WTC11 (cell line): ENCODE results near the gene CZIB. TPM values are rescaled to one million over a fixed set of nuclear protein-coding genes. Genes with fewer than 3 reads are reported as not detected.
A peak's percentile ranks its signal among the peaks of the same experiment; 100 is the strongest.

ENCODE experiments used
- ATAC-seq: fragments of 200-7000 bp; cut with Tn5 transposase; 2 replicates; pipeline ENCODE4 v1.10.0; 2021; ENCODE audit warnings: mild to moderate bottlenecking, moderate library complexity
- CTCF ChIA-PET: fragments of 300-600 bp; sonication (Branson Sonifier 250); formaldehyde crosslinking; loops from one replicate; lab custom pipeline; 2021; ENCODE audit warnings: antibody characterized with exemption; lab: Charles Lee
- POLR2A ChIA-PET: fragments of 350-600 bp; sonication (Branson Sonifier 250); formaldehyde crosslinking; loops from one replicate; lab custom pipeline; 2021; ENCODE audit warnings: antibody characterized with exemption; lab: Charles Lee
- DNase-seq: peaks from one replicate; pipeline ENCODE4 v3.0.0; 2021; ENCODE audit warnings: low spot score
- H3K27ac Mint-ChIP-seq: 2 replicates; pipeline ENCODE4 v1.8.0; 2021; ENCODE audit warnings: mixed read lengths
- H3K27me3 Mint-ChIP-seq: 2 replicates; pipeline ENCODE4 v1.8.0; 2021; ENCODE audit warnings: low read depth, mild to moderate bottlenecking, moderate library complexity, mixed read lengths
- H3K36me3 Mint-ChIP-seq: 2 replicates; pipeline ENCODE4 v1.8.0; 2021; ENCODE audit warnings: mixed read lengths
- H3K4me1 Mint-ChIP-seq: 2 replicates; pipeline ENCODE4 v1.8.0; 2022; ENCODE audit warnings: mixed read lengths
- H3K4me3 Mint-ChIP-seq: 2 replicates; pipeline ENCODE4 v1.8.0; 2021; ENCODE audit warnings: mild to moderate bottlenecking, moderate library complexity, mixed read lengths
- H3K9me3 Mint-ChIP-seq: 2 replicates; pipeline ENCODE4 v1.8.0; 2021; ENCODE audit warnings: mixed read lengths
- CREM ChIP-seq: sonication (generic); formaldehyde crosslinking; IDR thresholded peaks from 2 replicates; pipeline ENCODE4 v1.8.1; 2022; ENCODE audit warnings: mild to moderate bottlenecking, missing genetic modification reagents, moderate library complexity
- ESRRA ChIP-seq: sonication (generic); formaldehyde crosslinking; IDR thresholded peaks from 2 replicates; pipeline ENCODE4 v1.8.1; 2022; ENCODE audit warnings: mild to moderate bottlenecking, missing genetic modification reagents, borderline replicate concordance
- FOXP1 ChIP-seq: sonication (generic); formaldehyde crosslinking; IDR thresholded peaks from 2 replicates; pipeline ENCODE4 v1.8.0; 2022; ENCODE audit warnings: missing genetic modification reagents, mild to moderate bottlenecking, moderate library complexity, borderline replicate concordance
- GABPB1 ChIP-seq: sonication (generic); formaldehyde crosslinking; IDR thresholded peaks from 2 replicates; pipeline ENCODE4 v1.8.1; 2023; ENCODE audit warnings: mild to moderate bottlenecking, missing genetic modification reagents
- IRF2 ChIP-seq: sonication (generic); formaldehyde crosslinking; IDR thresholded peaks from 2 replicates; pipeline ENCODE4 v1.8.0; 2022; ENCODE audit warnings: low read depth, missing genetic modification reagents, borderline replicate concordance
- JUN ChIP-seq: sonication (generic); formaldehyde crosslinking; IDR thresholded peaks from 2 replicates; pipeline ENCODE4 v1.8.0; 2023; ENCODE audit warnings: mild to moderate bottlenecking, missing genetic modification reagents
- NR1H2 ChIP-seq: sonication (generic); formaldehyde crosslinking; IDR thresholded peaks from 2 replicates; pipeline ENCODE4 v1.9.0; 2021; ENCODE audit warnings: mild to moderate bottlenecking, moderate library complexity, missing genetic modification reagents
- OVOL2 ChIP-seq: fragments of 250-450 bp; sonication (Bioruptor Pico); IDR thresholded peaks from 2 replicates; pipeline ENCODE4 v1.9.0; 2021; ENCODE audit warnings: mild to moderate bottlenecking, borderline replicate concordance
- PRRX2 ChIP-seq: fragments of 250-450 bp; sonication (Bioruptor Pico); IDR thresholded peaks from 2 replicates; pipeline ENCODE4 v1.8.0; 2021; ENCODE audit warnings: mild to moderate bottlenecking
- ZNF138 ChIP-seq: sonication (generic); formaldehyde crosslinking; conservative IDR thresholded peaks from 2 replicates; pipeline ENCODE4 v1.8.1; 2022; ENCODE audit warnings: mild to moderate bottlenecking, moderate library complexity, missing genetic modification reagents
- ZNF396 ChIP-seq: fragments of 250-450 bp; sonication (Bioruptor Pico); IDR thresholded peaks from 2 replicates; pipeline ENCODE4 v1.8.0; 2021; ENCODE audit warnings: mild to moderate bottlenecking, moderate library complexity, borderline replicate concordance
- total RNA-seq: library from RNA; stranded (reverse); gene quantifications from 3 replicates; pipeline ENCODE4 v1.2.3, GENCODE V29; 2021
- TF ChIP-seq, protein P1 (sequence below): sonication (generic); formaldehyde crosslinking; IDR thresholded peaks from 2 replicates; pipeline ENCODE4 v1.8.0; 2023; ENCODE audit warnings: missing genetic modification reagents
- TF ChIP-seq, protein P2 (sequence below): sonication (generic); formaldehyde crosslinking; IDR thresholded peaks from 2 replicates; pipeline ENCODE4 v1.8.1; 2022; ENCODE audit warnings: low read depth, missing genetic modification reagents, borderline replicate concordance
- TF ChIP-seq, protein P3 (sequence below): fragments of 250-450 bp; sonication (Bioruptor Pico); IDR thresholded peaks from 2 replicates; pipeline ENCODE4 v1.9.0; 2021; ENCODE audit warnings: mild to moderate bottlenecking, borderline replicate concordance
- TF ChIP-seq, protein P4 (sequence below): fragments of 250-450 bp; sonication (Bioruptor Pico); IDR thresholded peaks from 2 replicates; pipeline ENCODE4 v1.8.0; 2021; ENCODE audit warnings: mild to moderate bottlenecking
- TF ChIP-seq, protein P5 (sequence below): sonication (generic); formaldehyde crosslinking; IDR thresholded peaks from 2 replicates; pipeline ENCODE4 v1.8.1; 2022; ENCODE audit warnings: mild to moderate bottlenecking, moderate library complexity, missing genetic modification reagents
- TF ChIP-seq, protein P6 (sequence below): sonication (generic); formaldehyde crosslinking; IDR thresholded peaks from 2 replicates; pipeline ENCODE4 v1.8.0; 2022; ENCODE audit warnings: mild to moderate bottlenecking, missing genetic modification reagents

Gene CZIB
- total RNA-seq, 1 experiment from 2014 or later: 41.6 TPM

DNA sequence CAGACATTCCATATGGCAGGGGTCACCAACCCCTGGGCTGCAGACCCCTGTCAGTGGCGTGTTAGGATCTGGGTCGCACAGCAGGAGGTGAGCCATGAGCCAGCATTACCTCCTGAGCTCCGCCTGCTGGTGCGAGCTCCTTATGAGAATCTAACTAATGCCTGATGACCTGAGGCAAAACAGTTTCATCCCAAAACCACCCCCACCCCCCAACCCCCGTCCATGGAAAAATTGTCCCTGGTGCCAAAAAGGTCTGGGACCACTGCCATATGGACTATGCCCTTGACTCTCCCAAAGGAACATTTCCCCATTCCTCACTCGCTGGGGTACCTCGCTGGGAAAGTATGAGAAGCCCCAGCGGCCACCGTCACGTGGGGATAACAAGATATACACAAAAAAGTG, 30.2 kb downstream of the CZIB start:
- peak; percentile 34 for DNase-seq
- Mint-ChIP-seq H3K27me3 (peaks cover 14% of the 10 kb centered on the region), H3K4me3 (no peak overlapping the region), H3K9me3 (no peaks in the 10 kb centered on the region), H3K27ac (no peak overlapping the region), H3K36me3 (no peaks in the 10 kb centered on the region), H3K4me1 (peaks cover 10% of the 10 kb centered on the region)
- TF ChIP-seq, protein P1, sequence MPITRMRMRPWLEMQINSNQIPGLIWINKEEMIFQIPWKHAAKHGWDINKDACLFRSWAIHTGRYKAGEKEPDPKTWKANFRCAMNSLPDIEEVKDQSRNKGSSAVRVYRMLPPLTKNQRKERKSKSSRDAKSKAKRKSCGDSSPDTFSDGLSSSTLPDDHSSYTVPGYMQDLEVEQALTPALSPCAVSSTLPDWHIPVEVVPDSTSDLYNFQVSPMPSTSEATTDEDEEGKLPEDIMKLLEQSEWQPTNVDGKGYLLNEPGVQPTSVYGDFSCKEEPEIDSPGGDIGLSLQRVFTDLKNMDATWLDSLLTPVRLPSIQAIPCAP (CRISPR knock-in tag): no peak
- no peak for TF ChIP-seq IRF2 (CRISPR knock-in tag)
- no peak for TF ChIP-seq PRRX2 (CRISPR knock-in tag)
- TF ChIP-seq OVOL2 (CRISPR knock-in tag): no peak
- no peak for TF ChIP-seq ZNF138 (CRISPR knock-in tag)
- TF ChIP-seq, protein P2, sequence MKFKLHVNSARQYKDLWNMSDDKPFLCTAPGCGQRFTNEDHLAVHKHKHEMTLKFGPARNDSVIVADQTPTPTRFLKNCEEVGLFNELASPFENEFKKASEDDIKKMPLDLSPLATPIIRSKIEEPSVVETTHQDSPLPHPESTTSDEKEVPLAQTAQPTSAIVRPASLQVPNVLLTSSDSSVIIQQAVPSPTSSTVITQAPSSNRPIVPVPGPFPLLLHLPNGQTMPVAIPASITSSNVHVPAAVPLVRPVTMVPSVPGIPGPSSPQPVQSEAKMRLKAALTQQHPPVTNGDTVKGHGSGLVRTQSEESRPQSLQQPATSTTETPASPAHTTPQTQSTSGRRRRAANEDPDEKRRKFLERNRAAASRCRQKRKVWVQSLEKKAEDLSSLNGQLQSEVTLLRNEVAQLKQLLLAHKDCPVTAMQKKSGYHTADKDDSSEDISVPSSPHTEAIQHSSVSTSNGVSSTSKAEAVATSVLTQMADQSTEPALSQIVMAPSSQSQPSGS (CRISPR knock-in tag): no peak
- no peak for TF ChIP-seq ZNF396 (CRISPR knock-in tag)
- TF ChIP-seq, protein P3, sequence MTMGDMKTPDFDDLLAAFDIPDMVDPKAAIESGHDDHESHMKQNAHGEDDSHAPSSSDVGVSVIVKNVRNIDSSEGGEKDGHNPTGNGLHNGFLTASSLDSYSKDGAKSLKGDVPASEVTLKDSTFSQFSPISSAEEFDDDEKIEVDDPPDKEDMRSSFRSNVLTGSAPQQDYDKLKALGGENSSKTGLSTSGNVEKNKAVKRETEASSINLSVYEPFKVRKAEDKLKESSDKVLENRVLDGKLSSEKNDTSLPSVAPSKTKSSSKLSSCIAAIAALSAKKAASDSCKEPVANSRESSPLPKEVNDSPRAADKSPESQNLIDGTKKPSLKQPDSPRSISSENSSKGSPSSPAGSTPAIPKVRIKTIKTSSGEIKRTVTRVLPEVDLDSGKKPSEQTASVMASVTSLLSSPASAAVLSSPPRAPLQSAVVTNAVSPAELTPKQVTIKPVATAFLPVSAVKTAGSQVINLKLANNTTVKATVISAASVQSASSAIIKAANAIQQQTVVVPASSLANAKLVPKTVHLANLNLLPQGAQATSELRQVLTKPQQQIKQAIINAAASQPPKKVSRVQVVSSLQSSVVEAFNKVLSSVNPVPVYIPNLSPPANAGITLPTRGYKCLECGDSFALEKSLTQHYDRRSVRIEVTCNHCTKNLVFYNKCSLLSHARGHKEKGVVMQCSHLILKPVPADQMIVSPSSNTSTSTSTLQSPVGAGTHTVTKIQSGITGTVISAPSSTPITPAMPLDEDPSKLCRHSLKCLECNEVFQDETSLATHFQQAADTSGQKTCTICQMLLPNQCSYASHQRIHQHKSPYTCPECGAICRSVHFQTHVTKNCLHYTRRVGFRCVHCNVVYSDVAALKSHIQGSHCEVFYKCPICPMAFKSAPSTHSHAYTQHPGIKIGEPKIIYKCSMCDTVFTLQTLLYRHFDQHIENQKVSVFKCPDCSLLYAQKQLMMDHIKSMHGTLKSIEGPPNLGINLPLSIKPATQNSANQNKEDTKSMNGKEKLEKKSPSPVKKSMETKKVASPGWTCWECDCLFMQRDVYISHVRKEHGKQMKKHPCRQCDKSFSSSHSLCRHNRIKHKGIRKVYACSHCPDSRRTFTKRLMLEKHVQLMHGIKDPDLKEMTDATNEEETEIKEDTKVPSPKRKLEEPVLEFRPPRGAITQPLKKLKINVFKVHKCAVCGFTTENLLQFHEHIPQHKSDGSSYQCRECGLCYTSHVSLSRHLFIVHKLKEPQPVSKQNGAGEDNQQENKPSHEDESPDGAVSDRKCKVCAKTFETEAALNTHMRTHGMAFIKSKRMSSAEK (CRISPR knock-in tag): no peak
- TF ChIP-seq, protein P4, sequence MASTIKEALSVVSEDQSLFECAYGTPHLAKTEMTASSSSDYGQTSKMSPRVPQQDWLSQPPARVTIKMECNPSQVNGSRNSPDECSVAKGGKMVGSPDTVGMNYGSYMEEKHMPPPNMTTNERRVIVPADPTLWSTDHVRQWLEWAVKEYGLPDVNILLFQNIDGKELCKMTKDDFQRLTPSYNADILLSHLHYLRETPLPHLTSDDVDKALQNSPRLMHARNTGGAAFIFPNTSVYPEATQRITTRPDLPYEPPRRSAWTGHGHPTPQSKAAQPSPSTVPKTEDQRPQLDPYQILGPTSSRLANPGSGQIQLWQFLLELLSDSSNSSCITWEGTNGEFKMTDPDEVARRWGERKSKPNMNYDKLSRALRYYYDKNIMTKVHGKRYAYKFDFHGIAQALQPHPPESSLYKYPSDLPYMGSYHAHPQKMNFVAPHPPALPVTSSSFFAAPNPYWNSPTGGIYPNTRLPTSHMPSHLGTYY (CRISPR knock-in tag): no peak
- TF ChIP-seq, protein P5, sequence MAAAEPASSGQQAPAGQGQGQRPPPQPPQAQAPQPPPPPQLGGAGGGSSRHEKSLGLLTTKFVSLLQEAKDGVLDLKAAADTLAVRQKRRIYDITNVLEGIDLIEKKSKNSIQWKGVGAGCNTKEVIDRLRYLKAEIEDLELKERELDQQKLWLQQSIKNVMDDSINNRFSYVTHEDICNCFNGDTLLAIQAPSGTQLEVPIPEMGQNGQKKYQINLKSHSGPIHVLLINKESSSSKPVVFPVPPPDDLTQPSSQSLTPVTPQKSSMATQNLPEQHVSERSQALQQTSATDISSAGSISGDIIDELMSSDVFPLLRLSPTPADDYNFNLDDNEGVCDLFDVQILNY (CRISPR knock-in tag): no peak
- ChIA-PET CTCF (interaction anchor here (0.6 to 2.1 kb wide), 12 partner anchors 8 to 322 kb away, joined by 3 to 11 read pairs (median 4); partner anchors contain the start of genes ECHDC2 and PODN), POLR2A (no interaction called here)
- peak; percentile 43 for ATAC-seq

DNA sequence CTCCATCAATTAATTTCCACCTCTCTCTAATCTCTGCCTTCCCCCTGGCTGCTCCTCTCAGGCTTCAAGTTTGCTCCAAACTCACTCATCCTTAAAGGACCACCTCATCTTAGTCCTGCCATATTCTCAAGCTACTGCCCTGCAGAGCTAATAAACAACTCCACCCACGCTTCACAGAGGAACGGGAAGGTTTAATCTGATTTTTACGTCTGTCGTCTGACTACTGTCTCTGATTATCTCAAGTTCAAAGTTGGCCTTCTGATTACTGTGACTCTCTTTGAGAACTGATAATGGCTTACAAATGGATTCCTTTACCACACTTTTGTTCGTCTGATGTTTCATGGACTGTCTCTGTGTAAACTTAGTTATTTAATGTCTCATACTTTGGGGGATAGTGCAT, 31.4 kb downstream of the CZIB start:
- TF ChIP-seq JUN (CRISPR knock-in tag) (no peak), FOXP1 (no peak), NR1H2 (no peak), CREM (CRISPR knock-in tag) (no peak), ESRRA (CRISPR knock-in tag) (no peak), GABPB1 (CRISPR knock-in tag) (no peak)
- TF ChIP-seq, protein P6, sequence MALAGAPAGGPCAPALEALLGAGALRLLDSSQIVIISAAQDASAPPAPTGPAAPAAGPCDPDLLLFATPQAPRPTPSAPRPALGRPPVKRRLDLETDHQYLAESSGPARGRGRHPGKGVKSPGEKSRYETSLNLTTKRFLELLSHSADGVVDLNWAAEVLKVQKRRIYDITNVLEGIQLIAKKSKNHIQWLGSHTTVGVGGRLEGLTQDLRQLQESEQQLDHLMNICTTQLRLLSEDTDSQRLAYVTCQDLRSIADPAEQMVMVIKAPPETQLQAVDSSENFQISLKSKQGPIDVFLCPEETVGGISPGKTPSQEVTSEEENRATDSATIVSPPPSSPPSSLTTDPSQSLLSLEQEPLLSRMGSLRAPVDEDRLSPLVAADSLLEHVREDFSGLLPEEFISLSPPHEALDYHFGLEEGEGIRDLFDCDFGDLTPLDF (CRISPR knock-in tag): no peak
- ChIA-PET POLR2A (no interaction called here), CTCF (no interaction called here)
- H3K9me3 Mint-ChIP-seq: no peaks in the 10 kb centered on the region
- H3K27me3 Mint-ChIP-seq: peaks cover 6% of the 10 kb centered on the region
- no peak overlapping the region for H3K27ac Mint-ChIP-seq
- no peak for DNase-seq
- H3K36me3 Mint-ChIP-seq: no peaks in the 10 kb centered on the region
- no peak for ATAC-seq
- peaks cover 10% of the 10 kb centered on the region for H3K4me1 Mint-ChIP-seq
- H3K4me3 Mint-ChIP-seq: no peak overlapping the region
